ENCODE data around the gene FABP2. TPM values are rescaled to one million over a fixed set of nuclear protein-coding genes. Genes with fewer than 3 reads are reported as not detected.
A peak's percentile ranks its signal among the peaks of the same experiment; 100 is the strongest.
"Not testable (repeated sequence)": the region's sequence is repeated elsewhere in the genome, so short reads cannot be mapped to it uniquely, and the experiment has no call there.

The FABP2 gene
- total and polyA plus RNA-seq, 4 donors, result not detected

DNA sequence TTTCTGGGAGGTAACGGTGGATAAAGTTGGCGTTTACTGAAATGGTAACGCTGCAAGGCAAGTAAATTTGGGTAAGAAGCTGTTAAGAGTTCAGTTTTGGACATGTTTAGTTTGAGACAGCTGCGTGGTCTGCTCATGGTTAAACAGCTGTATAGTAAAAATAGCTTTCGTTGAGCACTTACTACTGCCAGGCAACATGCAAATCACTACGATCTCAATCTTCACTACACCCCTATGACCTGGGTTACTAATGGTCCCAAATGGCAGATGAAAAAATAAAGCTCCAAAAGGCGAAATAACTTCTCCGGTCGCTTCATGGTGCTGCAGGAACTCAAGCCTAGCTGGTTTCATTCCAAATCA lies 22.2 kb downstream of the FABP2 start:
- H3K27me3 ChIP-seq (ENCODE audit: control insufficient read depth, insufficient read depth, low read length), result no peaks in the 10 kb centered on the region
- peak overlapping the region; percentile 95 for H3K4me3 ChIP-seq (ENCODE audit: low read depth, low read length)
- WGBS (ENCODE audit: insufficient coverage), result 5% methylated on average over 5 of the region's 9 CpGs
- H3K36me3 ChIP-seq (ENCODE audit: control insufficient read depth, insufficient read depth, low read length), result peaks cover 3% of the 10 kb centered on the region
- no peak for DNase-seq (ENCODE audit: low read depth in 4 of 6, low spot score in 6 of 6)
- H3K4me1 ChIP-seq (ENCODE audit: control insufficient read depth, insufficient read depth, low read length), result peaks cover 12% of the 10 kb centered on the region
- no peaks in the 10 kb centered on the region for H3K9me3 ChIP-seq (ENCODE audit: control insufficient read depth, insufficient read depth, low read length)
- peak overlapping the region; percentile 96 for H3K27ac ChIP-seq (ENCODE audit: low read depth, low read length)

GRCh38 chr4:119299260-119299671 lies 22.7 kb downstream of the FABP2 start:
- H3K27ac ChIP-seq (ENCODE audit: low read depth, low read length), result peak overlapping the region; percentile 96

DNA sequence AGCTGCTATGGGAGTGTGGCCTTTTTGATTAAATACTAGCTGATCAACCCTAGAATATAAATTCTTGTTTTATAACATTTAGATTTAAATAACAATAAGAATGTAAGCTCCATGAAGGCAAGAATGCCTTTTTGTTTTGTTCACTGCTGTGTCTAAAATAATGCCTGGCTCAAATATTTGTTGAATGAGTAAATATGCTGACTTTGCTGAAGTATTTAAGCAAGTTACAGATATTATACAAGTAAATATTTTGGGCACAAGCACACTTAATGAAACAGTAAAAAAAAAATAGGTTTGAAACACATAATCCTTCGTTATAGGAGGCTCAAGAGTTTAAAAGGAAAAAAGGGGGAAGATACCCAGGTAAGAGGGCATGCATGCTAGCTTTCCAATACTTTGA lies 24.1 kb downstream of the FABP2 start:
- Histone ChIP-seq H3K27me3 (ENCODE audit: control insufficient read depth, insufficient read depth, low read length) (no peaks in the 10 kb centered on the region), H3K36me3 (ENCODE audit: control insufficient read depth, insufficient read depth, low read length) (peaks cover 3% of the 10 kb centered on the region), H3K4me3 (ENCODE audit: low read depth, low read length) (no peak overlapping the region), H3K27ac (ENCODE audit: low read depth, low read length) (no peak overlapping the region), H3K9me3 (ENCODE audit: control insufficient read depth, insufficient read depth, low read length) (no peaks in the 10 kb centered on the region), H3K4me1 (ENCODE audit: control insufficient read depth, insufficient read depth, low read length) (peaks cover 12% of the 10 kb centered on the region)
- DNase-seq (ENCODE audit: low read depth in 4 of 6, low spot score in 6 of 6), result no peak
- WGBS (ENCODE audit: insufficient coverage), result no CpG with 5 or more reads among the region's 1 CpG

More at GRCh38 chr4:119299260-119299671, 22.7 kb downstream of the FABP2 start:
- H3K27me3 ChIP-seq (ENCODE audit: control insufficient read depth, insufficient read depth, low read length), result no peaks in the 10 kb centered on the region
- peaks cover 12% of the 10 kb centered on the region for H3K4me1 ChIP-seq (ENCODE audit: control insufficient read depth, insufficient read depth, low read length)
- WGBS (ENCODE audit: insufficient coverage), result 62% methylated on average over 2 of the region's 2 CpGs
- DNase-seq (ENCODE audit: low read depth in 4 of 6, low spot score in 6 of 6), result no peak
- H3K4me3 ChIP-seq (ENCODE audit: low read depth, low read length), result peak overlapping the region; percentile 95
- no peaks in the 10 kb centered on the region for H3K9me3 ChIP-seq (ENCODE audit: control insufficient read depth, insufficient read depth, low read length)
- peaks cover 3% of the 10 kb centered on the region for H3K36me3 ChIP-seq (ENCODE audit: control insufficient read depth, insufficient read depth, low read length)

DNA sequence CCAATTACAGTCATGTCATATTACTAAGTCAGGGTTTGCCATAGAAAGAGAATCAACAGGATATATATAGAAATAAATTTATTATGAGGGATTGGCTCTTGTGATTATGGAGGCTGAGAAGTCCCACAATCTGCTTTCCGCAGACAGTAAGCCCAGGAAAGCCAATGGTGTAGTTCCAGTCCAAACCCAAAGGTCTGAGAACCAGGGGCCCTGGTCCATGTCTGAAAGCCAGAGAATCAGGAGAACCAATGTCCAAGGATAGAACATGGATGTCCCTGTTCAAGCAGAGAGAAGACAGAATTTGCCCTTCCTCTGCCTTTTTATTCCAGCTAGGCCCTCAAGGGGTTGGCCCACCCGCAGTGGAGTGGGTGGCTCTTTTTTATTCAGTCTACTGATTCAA lies 25.6 kb downstream of the FABP2 start:
- peaks cover 3% of the 10 kb centered on the region for H3K36me3 ChIP-seq (ENCODE audit: control insufficient read depth, insufficient read depth, low read length)
- H3K4me3 ChIP-seq (ENCODE audit: low read depth, low read length), result no peak overlapping the region
- H3K27me3 ChIP-seq (ENCODE audit: control insufficient read depth, insufficient read depth, low read length), result no peaks in the 10 kb centered on the region
- peaks cover 12% of the 10 kb centered on the region for H3K4me1 ChIP-seq (ENCODE audit: control insufficient read depth, insufficient read depth, low read length)
- WGBS (ENCODE audit: insufficient coverage), result 92% methylated on average over 1 of the region's 2 CpGs
- no peak for DNase-seq (ENCODE audit: low read depth in 4 of 6, low spot score in 6 of 6)
- H3K27ac ChIP-seq (ENCODE audit: low read depth, low read length), result no peak overlapping the region
- H3K9me3 ChIP-seq (ENCODE audit: control insufficient read depth, insufficient read depth, low read length), result no peaks in the 10 kb centered on the region

- WGBS (ENCODE audit: insufficient coverage), result no CpG with 5 or more reads among the region's 1 CpG
- no peaks in the 10 kb centered on the region for H3K36me3 ChIP-seq (ENCODE audit: control insufficient read depth, insufficient read depth, low read length)
Observed at GRCh38 chr4:119290598-119290997, 31.3 kb downstream of the FABP2 start.

DNA sequence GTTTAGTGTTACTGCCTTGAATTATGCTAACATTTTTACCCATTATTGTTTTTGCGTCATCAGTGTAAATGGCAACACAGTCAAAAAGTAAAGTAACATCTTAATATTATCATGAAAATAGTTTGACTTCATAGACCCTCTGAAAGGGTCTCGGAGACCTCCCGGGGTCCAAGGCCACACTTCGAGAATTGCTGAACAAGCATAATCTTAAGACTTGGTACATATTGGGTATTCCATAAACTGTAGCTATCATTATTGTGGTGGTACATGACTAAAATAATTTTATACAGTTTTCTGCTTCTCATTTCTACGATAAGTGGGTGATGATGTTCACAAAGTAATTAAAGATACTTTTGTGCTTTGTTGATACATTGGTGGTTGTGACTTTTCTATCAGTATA lies 32.6 kb downstream of the FABP2 start:
- no peaks in the 10 kb centered on the region for H3K4me1 ChIP-seq (ENCODE audit: control insufficient read depth, insufficient read depth, low read length)
- no peaks in the 10 kb centered on the region for H3K9me3 ChIP-seq (ENCODE audit: control insufficient read depth, insufficient read depth, low read length)
- no peaks in the 10 kb centered on the region for H3K27me3 ChIP-seq (ENCODE audit: control insufficient read depth, insufficient read depth, low read length)
- H3K27ac ChIP-seq (ENCODE audit: low read depth, low read length), result no peak overlapping the region
- DNase-seq (ENCODE audit: low read depth in 4 of 6, low spot score in 6 of 6), result no peak
- no peaks in the 10 kb centered on the region for H3K36me3 ChIP-seq (ENCODE audit: control insufficient read depth, insufficient read depth, low read length)
- H3K4me3 ChIP-seq (ENCODE audit: low read depth, low read length), result no peak overlapping the region
- WGBS (ENCODE audit: insufficient coverage), result no CpG with 5 or more reads among the region's 5 CpGs

More at GRCh38 chr4:119290598-119290997, 31.3 kb downstream of the FABP2 start:
- no peaks in the 10 kb centered on the region for H3K27me3 ChIP-seq (ENCODE audit: control insufficient read depth, insufficient read depth, low read length)
- H3K4me1 ChIP-seq (ENCODE audit: control insufficient read depth, insufficient read depth, low read length), result no peaks in the 10 kb centered on the region
- no peak for DNase-seq (ENCODE audit: low read depth in 4 of 6, low spot score in 6 of 6)
- H3K4me3 ChIP-seq (ENCODE audit: low read depth, low read length), result no peak overlapping the region
- H3K9me3 ChIP-seq (ENCODE audit: control insufficient read depth, insufficient read depth, low read length), result no peaks in the 10 kb centered on the region
- no peak overlapping the region for H3K27ac ChIP-seq (ENCODE audit: low read depth, low read length)

GRCh38 chr4:119286377-119287002 lies 35.4 kb downstream of the FABP2 start:
- Histone ChIP-seq H3K4me3 (ENCODE audit: low read depth, low read length) (no peak overlapping the region), H3K27me3 (ENCODE audit: control insufficient read depth, insufficient read depth, low read length) (no peaks in the 10 kb centered on the region), H3K36me3 (ENCODE audit: control insufficient read depth, insufficient read depth, low read length) (no peaks in the 10 kb centered on the region), H3K4me1 (ENCODE audit: control insufficient read depth, insufficient read depth, low read length) (no peaks in the 10 kb centered on the region), H3K9me3 (ENCODE audit: control insufficient read depth, insufficient read depth, low read length) (no peaks in the 10 kb centered on the region), H3K27ac (ENCODE audit: low read depth, low read length) (no peak overlapping the region)
- no CpG with 5 or more reads among the region's 3 CpGs for WGBS (ENCODE audit: insufficient coverage)
- DNase-seq (ENCODE audit: low read depth in 4 of 6, low spot score in 6 of 6), result peak in 3 of 6 donors; percentile 26 to 78 (median 76)

- Histone ChIP-seq H3K27me3 (ENCODE audit: control insufficient read depth, insufficient read depth, low read length) (no peaks in the 10 kb centered on the region), H3K4me3 (ENCODE audit: low read depth, low read length) (no peak overlapping the region), H3K4me1 (ENCODE audit: control insufficient read depth, insufficient read depth, low read length) (no peaks in the 10 kb centered on the region), H3K36me3 (ENCODE audit: control insufficient read depth, insufficient read depth, low read length) (no peaks in the 10 kb centered on the region), H3K27ac (ENCODE audit: low read depth, low read length) (peak overlapping the region; percentile 47), H3K9me3 (ENCODE audit: control insufficient read depth, insufficient read depth, low read length) (no peaks in the 10 kb centered on the region)
- no peak for DNase-seq (ENCODE audit: low read depth in 4 of 6, low spot score in 6 of 6)
- WGBS (ENCODE audit: insufficient coverage), result 51% methylated on average over 2 of the region's 4 CpGs
Observed at GRCh38 chr4:119284876-119285780, 36.8 kb downstream of the FABP2 start.

DNA sequence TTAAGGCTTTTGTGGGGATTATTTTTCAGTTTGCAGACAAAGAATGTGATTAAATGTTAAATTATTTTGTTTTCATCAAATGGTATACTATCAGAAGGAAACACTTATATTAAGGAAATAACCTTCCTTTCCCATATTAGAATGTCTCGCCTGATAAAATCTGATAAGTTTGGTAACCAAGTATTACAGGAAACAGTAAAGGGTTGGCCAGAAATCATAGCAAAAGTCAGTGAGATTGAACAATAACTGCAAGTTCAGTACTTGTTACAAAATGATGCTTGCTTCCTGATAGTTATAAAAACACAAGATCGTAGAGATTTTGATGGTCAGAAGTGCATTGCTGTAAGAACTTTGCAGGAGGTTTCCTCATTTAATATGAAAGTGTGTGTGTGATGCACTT lies 40.5 kb downstream of the FABP2 start:
- no peak for DNase-seq (ENCODE audit: low read depth in 4 of 6, low spot score in 6 of 6)
- no peaks in the 10 kb centered on the region for H3K36me3 ChIP-seq (ENCODE audit: control insufficient read depth, insufficient read depth, low read length)
- no peak overlapping the region for H3K4me3 ChIP-seq (ENCODE audit: low read depth, low read length)
- no peaks in the 10 kb centered on the region for H3K4me1 ChIP-seq (ENCODE audit: control insufficient read depth, insufficient read depth, low read length)
- WGBS (ENCODE audit: insufficient coverage), result no CpG with 5 or more reads among the region's 2 CpGs
- no peaks in the 10 kb centered on the region for H3K27me3 ChIP-seq (ENCODE audit: control insufficient read depth, insufficient read depth, low read length)
- no peak overlapping the region for H3K27ac ChIP-seq (ENCODE audit: low read depth, low read length)
- H3K9me3 ChIP-seq (ENCODE audit: control insufficient read depth, insufficient read depth, low read length), result no peaks in the 10 kb centered on the region

- H3K4me3 ChIP-seq (ENCODE audit: low read depth, low read length), result not testable (repeated sequence)
- WGBS (ENCODE audit: insufficient coverage), result 99% methylated on average over 7 of the region's 12 CpGs
Observed at GRCh38 chr4:119279945-119280344, 42.0 kb downstream of the FABP2 start.

More at GRCh38 chr4:119279945-119280344, 42.0 kb downstream of the FABP2 start:
- not testable (repeated sequence) for H3K27me3 ChIP-seq (ENCODE audit: control insufficient read depth, insufficient read depth, low read length); H3K27ac ChIP-seq (ENCODE audit: low read depth, low read length); DNase-seq (ENCODE audit: low read depth in 4 of 6, low spot score in 6 of 6); H3K4me1 ChIP-seq (ENCODE audit: control insufficient read depth, insufficient read depth, low read length); H3K9me3 ChIP-seq (ENCODE audit: control insufficient read depth, insufficient read depth, low read length); H3K36me3 ChIP-seq (ENCODE audit: control insufficient read depth, insufficient read depth, low read length)

Measured in spinal cord (tissue), 10 donors.